Measurements from ENCODE around the gene ZNF782.
"Not testable (repeated sequence)": the region's sequence is repeated elsewhere in the genome, so short reads cannot be mapped to it uniquely, and the experiment has no call there.

Gene ZNF782

DNA sequence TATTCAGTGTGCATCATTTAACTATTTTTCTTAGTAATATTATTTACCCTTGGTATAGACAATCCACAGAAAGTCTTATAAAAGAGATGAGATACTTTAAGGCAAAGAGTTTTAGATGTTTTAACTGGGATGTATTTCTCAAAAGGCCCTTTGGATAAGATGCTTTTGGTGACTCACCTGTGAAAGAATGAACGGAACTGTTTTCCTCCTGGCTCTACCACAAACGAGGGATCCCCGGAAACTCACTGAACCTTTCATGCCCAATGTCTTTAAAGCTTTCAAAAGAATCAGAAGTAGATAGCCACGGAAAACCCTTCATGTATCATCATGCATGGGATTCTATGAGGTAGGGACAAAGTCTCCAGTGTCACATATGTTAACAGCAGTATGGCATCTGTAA lies 1.6 kb downstream of the ZNF782 start:
- no peak for DNase-seq

DNA sequence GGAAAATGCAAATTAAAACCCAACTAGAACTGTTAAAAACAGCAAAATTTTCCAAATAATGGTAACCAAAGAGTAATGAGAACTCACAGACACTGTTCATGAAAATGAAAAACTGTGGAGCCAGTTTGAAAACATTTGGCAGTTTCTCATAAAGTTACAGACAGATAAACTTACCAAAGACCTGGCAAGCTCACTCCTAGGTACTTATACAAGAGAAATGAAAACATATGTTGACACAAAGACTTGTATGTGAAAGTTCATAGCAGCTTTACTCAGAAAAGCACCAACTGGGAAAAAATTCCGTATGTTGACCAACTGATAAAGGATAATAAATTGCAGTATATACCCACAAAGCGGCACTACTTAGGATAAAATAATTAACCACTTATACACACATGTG lies 10.3 kb downstream of the ZNF782 start:
- no peak for DNase-seq

DNA sequence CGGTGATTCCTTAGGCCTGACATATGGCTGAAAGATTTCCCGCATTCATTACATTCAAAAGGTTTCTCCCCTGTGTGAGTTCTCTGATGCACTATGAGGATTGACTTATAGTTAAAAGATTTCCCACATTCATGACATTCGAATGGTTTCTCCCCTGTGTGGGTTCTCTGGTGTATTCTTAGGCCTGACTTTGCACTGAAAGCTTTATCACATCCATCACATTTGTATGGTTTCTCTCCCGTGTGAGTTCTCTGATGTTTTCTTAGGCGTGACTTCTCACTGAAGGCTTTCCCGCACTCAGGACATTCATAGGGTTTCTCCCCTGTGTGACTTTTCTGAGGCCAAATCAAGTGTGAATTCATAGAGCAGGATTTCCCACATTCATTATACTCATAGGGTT lies 35.8 kb downstream of the ZNF782 start:
- DNase-seq = no peak

DNA sequence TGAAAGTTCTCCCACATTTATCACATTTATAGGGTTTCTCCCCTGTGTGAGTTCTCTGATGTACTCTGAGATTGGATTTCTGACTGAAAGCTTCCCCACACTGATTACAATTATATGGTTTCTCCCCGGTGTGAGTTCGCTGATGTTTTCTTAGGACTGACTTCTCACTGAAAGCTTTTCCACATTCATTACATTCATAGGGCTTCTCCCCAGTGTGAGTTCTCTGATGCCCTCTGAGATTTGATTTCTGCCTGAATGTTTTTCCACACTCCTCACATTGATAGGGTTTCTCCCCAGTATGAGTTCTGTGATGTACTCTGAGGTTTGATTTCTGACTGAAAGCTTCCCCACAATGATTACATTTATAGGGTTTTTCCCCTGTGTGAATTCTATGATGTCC lies 36.3 kb downstream of the ZNF782 start:
- no peak for DNase-seq

DNA sequence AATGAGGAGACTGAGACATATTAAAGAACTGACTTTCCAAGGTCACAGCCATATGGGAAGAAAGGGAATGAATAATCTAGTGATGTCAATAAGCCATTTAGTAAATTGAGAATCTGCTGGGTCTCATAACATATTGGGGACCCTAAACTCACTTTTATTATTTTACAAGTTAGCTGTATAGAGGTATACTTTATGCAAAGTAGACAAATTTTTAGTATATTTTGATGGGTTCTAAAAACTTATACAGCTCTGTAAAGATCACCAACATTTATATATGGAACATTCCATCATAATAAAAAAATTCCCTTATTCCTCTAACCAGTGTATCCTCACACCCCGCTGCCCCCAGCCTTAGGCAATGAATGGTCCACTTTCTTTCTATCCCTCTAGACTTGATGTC lies 40.7 kb downstream of the ZNF782 start:
- DNase-seq = no peak

DNA sequence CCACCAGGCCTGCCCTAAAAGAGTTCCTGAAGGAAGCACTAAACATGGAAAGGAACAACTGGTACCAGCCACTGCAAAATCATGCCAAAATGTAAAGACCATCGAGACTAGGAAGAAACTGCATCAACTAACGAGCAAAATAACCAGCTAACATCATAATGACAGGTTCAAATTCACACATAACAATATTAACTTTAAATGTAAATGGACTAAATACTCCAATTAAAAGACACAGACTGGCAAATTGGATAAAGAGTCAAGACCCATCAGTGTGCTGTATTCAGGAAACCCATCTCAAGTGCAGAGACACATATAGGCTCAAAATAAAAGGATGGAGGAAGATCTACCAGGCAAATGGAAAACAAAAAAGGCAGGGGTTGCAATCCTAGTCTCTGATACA lies 55.4 kb downstream of the ZNF782 start:
- not testable (repeated sequence) for DNase-seq

DNA sequence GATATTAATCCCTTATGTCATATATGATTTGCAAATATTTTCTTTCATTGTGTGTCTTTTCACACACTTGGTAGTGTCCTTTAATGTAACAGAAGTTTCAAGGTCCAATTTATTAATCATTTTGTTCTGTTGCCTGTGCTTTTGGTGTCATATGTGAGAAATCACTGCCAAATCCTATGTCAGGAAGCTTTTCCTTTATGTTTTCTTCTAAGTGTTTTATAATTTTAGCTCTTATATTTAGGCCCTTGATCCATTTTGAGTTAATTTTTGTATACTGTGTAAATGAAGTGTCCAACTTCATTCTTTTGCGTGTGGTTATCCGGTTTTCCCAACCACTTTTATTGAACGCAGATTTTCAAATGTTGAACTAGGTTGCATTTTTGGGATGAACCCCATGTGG lies 70.3 kb downstream of the ZNF782 start:
- DNase-seq = no peak

DNA sequence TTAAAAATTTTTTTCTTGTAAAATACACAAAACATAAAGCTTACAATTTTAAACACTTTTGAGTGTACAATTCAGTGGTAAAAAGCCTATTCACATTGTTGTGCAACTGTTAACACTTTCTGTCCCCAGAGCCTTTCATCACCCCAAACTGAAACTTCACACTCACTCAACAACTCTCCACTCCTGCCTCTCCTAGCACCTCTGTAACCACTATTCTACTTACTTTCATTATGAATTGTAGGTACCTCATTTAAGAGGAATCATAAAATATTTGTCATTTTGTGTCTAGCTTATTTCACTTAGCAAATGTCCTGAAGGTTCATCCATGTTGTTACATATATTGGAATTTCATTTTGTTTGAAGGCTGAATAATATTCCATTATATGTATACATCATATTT lies 72.1 kb downstream of the ZNF782 start:
- DNase-seq = no peak

DNA sequence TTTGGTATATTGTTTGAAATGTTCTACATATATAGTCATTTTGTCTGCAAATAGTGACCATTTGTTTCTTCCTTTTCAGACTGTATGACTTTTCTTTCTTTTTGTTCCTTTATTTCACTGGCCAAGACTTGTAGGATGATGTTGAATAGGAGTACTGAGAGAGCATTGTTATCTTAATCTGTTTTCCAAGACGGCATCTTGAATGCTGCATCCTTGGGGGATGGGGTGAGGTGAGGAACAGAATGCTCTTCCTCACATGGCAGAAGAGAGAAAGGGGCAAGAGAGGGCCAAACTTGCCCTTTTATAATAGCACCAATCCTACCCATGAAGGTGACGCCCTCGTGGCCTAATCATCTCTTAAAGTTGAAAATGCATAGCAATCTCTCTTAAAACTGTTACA lies 72.8 kb downstream of the ZNF782 start:
- no peak for DNase-seq

DNA sequence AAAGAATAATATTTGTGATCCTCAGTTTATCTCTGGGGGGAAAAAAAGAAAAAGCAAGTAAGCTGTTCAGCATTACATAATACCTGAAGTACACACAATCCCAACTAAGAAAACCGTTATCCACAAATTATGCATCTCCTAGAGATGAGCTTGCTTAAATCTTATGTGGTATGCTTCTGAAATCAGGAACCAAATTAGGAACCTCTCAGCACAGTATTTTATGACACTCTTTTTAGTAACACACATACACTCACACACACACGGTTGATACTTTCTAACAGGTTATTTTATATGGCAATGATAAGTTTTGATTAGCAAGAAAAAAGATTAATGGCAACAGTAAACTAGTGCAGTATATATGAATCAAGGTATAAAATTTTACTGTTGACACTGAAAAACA lies 75.2 kb downstream of the ZNF782 start:
- no peak for DNase-seq

DNA sequence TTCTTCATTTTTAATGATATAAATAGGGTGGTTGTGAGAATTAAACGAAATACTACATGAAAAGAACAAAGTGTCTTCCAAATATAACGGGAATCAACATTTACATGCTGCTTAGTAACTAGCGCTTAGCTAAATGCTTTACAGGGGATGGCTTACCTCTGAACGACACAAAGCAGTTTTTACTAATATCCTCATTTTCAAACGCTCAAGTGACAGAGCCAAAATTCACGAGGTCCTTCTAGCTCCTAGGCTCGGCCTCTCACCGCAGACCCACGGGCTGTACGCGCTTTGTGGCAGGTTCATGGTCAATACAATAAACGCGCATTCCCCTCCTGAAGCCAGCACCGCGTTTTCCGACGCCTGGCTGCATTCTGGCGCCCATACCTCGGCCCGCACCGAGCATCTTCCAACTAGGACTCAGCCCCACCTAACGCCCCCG lies 76.9 kb downstream of the ZNF782 start:
- no peak for DNase-seq

DNA sequence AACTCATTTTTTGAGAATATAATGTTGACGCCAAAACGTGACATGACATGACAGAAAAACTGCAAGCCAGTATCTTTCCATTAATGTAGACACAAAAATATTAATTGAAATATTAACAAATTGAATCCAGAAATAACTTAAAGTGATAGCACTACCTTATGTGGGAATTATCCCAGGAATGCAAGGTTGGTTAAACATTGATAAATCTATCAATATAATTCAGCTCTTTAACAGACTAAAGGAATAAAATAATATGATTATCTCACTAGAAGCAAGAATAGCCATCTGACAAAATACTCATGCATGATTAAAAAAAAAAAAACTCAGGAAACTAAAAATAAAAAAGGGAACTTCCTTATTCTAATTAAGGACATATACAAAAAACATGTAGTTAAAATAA lies 83.2 kb downstream of the ZNF782 start:
- DNase-seq = no peak

DNA sequence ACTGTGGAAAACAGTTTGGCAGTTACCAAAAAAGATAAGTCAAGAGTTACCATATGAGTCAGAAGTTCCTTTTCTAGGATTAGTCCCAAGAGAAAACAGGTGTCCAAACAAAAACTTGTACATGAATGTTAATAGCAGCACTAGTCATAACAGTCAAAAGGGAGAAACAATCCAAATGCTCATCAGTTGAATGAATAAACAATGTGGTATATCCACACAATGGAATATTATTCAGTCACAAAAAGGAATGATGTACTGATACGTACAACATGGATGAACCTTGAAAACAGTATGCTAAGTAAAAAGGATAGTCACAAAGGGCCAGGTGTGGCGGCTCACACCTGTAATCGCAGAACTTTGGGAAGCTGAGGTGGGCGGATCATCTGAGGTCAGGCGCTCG lies 84.3 kb downstream of the ZNF782 start:
- DNase-seq = no peak

All from CD4-positive, alpha-beta T cell treated with Interleukin-6 for 4 hours (primary cell).